Measurements from ENCODE around the gene CPXM1. TPM values are rescaled to one million over a fixed set of nuclear protein-coding genes. Genes with fewer than 3 reads are reported as not detected.

The CPXM1 gene
- total RNA-seq, 1 donor from 2014 or later = 7.8 TPM

DNA sequence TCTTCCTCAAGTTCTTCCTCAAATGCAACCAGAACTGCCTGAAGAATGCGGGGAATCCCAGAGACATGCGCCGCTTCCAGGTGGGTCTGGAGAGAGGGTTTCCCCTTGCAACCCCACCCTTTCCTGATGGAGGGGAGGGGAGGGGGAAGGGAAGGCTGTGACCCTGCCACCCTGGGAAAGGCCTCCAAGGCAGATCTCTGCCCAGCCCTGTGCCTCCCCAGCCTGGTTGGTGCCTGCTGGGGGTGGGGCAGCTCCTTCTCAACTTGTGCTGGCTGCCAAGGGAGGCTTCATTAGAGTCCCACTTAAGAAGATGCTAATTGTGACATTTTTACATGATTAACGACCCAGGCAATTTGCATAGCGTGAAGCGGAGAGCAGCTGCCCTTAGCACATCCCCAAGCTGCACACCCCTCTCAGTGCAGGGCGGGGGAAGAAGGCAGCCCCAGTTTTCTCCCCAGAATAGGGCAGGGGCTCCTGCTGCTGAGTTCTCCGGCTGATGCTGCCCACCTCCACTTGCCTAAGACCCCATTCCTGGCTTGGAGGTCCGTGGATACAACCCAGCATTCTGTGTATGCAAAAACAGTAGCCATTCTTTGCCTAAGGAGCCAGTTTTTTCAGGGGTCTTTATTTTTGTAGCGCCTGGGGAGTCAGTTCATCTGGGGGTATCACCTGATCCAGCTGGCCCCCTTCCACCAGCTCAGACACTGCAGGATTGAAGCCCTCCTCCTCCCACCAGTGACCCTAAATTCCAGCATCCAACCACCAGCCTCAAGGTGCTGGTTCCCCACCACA, 51.7 kb downstream of the CPXM1 start:
- no peak for DNase-seq

DNA sequence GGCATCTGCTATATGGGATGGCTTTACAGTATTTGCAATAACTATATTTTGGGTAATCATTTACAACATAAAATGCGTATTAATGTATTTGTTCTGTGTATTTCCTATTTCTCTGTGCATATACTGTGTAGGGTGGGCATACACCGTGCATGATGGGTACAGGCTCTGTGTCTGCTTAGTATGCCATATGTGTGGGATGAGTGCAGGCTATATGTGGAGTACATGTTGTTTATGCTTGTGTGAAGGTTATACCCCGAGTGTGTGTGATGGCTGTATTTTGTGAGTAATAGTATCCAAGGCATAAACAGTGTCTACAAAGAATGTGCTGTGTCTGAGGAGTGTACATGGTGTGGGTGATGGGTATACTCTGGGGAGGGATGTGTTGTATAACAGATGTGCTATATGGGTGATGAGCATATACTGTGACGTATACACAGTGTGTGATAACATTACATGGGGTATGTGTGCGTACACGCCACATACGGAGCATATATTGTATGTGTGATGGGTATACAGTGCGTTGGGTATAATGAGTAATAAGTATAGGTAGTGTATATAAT, 52.7 kb downstream of the CPXM1 start:
- no peak for DNase-seq

DNA sequence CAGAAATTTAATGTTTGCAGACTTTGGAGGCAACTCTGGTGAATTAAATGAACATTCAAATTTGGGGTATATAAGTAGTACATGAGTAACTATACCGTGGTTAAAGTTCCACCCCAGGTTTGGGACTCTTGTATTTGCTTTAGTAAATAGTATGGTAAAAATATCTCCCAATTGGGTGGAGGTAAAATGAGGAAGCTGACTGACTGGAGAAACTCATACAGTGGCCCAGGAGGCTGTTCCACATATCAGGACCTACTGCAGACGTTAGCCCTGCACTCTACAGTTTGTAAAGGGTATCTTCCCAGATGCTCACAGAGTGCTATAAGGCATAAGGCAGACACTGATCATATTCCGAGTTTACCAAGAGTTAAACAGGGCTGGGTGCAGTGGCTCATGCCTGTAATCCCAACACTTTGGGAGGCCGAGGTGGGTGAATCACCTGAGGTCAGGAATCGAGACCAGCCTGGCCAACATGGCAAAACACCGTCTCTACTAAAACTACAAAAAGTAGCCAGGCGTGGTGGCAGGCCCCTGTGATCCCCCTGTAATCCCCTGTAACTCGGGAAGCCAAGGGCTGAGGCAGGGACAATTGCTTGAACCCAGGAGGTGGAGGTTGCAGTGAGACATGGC, 53.7 kb downstream of the CPXM1 start:
- DNase-seq = no peak

DNA sequence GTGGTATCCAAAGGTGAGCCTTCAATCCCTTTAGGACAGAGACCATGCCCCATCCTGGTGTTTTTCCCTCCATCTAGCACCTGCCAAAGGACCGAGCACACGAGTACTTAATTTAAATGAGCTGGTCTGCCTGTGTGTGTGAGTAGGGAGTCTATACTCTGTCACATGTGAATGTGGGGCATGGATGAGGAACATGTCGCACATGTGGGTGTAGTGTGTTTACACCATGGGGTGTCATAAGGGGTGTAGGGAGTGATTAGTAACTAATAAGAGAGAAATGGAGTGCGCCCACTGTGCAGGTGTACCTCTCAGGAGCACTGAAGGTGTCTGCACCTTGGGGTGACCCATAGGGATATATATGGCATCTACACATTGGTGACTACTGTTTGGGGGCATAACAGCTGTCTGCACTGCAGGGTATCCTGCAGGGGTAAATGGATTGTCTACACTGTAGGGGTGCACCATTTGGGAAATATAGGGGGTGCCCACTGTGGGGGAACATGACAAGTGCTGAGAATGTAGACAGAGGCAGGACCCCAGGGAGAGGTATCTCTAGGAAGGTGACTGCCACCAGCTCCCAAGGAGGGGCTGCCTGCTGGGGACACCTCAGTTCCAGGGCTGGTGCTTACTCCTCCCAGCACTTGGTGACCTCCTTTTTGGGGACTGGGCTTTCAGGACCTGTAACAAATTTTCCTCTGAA, 54.3 kb downstream of the CPXM1 start:
- DNase-seq = no peak

DNA sequence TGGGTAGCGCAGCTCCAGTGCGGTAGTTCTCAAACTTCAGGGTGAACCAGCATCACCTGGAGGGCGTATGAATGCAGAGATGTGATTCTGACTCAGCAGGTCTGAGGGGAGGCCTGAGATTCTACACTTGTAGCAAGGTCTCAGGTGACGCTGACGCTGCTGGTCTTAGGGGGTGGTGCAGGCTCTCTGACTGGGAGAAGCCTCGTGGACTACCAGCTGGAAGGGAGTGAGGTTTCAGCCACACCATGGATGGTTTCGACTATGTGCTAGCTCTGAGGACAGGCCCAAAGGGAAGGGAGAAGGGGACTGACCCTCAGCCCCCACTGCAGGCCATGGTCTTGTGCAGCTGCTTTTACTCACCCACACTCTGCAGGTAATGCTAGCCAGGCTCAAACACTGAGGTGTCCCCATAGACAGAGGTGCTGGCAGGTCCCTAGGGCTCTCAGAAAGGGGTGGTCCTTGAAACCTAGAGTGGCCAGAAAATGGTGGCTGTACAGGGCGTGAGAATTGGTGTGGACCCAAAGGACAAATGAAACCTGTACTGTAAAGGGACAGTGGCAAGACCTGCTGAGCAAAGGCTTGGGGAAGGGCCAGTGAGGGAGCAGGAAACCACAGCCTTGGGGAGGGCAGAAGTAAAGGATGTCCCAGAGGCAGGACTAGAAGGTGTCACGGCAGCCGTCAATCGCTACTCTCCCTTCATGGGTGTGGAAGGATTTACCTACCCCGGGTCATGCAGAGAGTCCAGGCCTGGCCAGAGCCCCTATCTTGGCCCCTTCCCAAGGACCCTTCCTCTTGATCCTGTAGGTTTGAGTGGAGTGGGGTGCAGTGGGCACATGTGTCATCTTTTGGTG, 55.1 kb downstream of the CPXM1 start:
- DNase-seq = no peak

Other genes with a start within 250 kb of the CPXM1 start
- gene NOP56, start 148.0 kb downstream of the CPXM1 start, total RNA-seq = 114 TPM
- gene IDH3B, start 136.4 kb downstream of the CPXM1 start, total RNA-seq = 51.6 TPM
- gene EBF4, start 107.8 kb downstream of the CPXM1 start, total RNA-seq = 10.5 TPM
- not detected for gene C20orf141, start 14.4 kb upstream of the CPXM1 start, total RNA-seq
- not detected for gene TMEM239, start 15.7 kb upstream of the CPXM1 start, total RNA-seq
- gene PCED1A, start 40.0 kb upstream of the CPXM1 start, total RNA-seq = 22.0 TPM
- gene VPS16, start 40.1 kb upstream of the CPXM1 start, total RNA-seq = 51.3 TPM
- gene PTPRA, start 72.9 kb upstream of the CPXM1 start, total RNA-seq = 216 TPM
- not detected for gene GNRH2, start 243.0 kb upstream of the CPXM1 start, total RNA-seq
- gene MRPS26, start 245.4 kb upstream of the CPXM1 start, total RNA-seq = 36.0 TPM